Spleen (tissue), 7 donors: ENCODE measurements around the gene LTBP1.

ENCODE experiments used
- POLR2A ChIP-seq, 3 donors: fragments of 450-650 bp; IDR thresholded peaks; one replicate each; pipeline ENCODE4 v1.5.1; 2017; ENCODE audit warnings: antibody characterized with exemption in 3 of 3, mild to moderate bottlenecking in 1 of 3
- POLR2AphosphoS5 ChIP-seq, 3 donors: sonication (generic); formaldehyde crosslinking; IDR thresholded peaks; one replicate each; pipeline ENCODE4 v1.5.1; 2017; ENCODE audit warnings: antibody characterized with exemption in 3 of 3
- TF ChIP-seq, protein P1 (sequence below), 11 experiments: fragments of 200-600 bp in 7 of 11; fragments of 450-650 bp in 4 of 11; sonication (generic) in 4 of 11; IDR thresholded peaks in 8 of 11; conservative IDR thresholded peaks in 3 of 11; 1 replicate in 7 of 11; 2 replicates in 4 of 11; pipeline versions ENCODE4 v1.4.0 to v1.8.0; 2016 to 2021; ENCODE audit warnings: antibody characterized with exemption in 11 of 11, inconsistent platforms in 4 of 11, mild to moderate bottlenecking in 1 of 11
- donor health status: DM: no; HTN: no; CAD: no; lungs with moderate emphysema.
- donor health status: DM: no; HTN: no; CAD: no.
- donor health status: DM: no; HTN: no; CAD: no.

DNA sequence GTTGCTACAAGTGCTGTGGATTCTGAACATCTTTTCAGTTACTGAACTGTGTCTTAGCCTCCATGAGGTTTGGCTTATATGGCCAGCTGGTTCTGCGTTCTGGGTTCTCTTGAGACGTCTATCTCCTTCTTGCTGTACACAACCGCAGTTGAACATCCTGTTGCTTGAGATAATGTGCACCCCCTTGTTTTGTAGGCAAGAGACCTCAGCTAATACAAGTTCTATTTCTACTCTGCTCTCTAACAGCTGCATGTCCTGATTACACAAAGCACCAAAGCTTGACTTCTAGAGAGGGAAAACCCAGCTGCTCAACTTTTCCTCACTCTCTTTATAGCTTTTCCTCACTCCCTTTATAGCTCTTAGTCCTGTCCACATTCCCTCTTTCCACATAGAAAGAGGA lies 176.0 kb downstream of the LTBP1 start:
- TF ChIP-seq POLR2AphosphoS5 (IDR thresholded peaks at IDR 0.05) (no peak), POLR2A (IDR thresholded peaks at IDR 0.05) (no peak)
- TF ChIP-seq, protein P1, sequence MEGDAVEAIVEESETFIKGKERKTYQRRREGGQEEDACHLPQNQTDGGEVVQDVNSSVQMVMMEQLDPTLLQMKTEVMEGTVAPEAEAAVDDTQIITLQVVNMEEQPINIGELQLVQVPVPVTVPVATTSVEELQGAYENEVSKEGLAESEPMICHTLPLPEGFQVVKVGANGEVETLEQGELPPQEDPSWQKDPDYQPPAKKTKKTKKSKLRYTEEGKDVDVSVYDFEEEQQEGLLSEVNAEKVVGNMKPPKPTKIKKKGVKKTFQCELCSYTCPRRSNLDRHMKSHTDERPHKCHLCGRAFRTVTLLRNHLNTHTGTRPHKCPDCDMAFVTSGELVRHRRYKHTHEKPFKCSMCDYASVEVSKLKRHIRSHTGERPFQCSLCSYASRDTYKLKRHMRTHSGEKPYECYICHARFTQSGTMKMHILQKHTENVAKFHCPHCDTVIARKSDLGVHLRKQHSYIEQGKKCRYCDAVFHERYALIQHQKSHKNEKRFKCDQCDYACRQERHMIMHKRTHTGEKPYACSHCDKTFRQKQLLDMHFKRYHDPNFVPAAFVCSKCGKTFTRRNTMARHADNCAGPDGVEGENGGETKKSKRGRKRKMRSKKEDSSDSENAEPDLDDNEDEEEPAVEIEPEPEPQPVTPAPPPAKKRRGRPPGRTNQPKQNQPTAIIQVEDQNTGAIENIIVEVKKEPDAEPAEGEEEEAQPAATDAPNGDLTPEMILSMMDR (IDR thresholded peaks at IDR 0.05 in 8 of 11, conservative IDR thresholded peaks at IDR 0.05 in 3 of 11) = no peak
